SK-N-SH treated with all-trans-retinoic acid at 6 μM for 48 hours (cell line): ENCODE results near the gene ARHGEF38.

Source experiments
- ATAC-seq: fragments of 200-7000 bp; cut with Tn5 transposase; 3 replicates; pipeline ENCODE4 v1.9.1; 2020; ENCODE audit warnings: mild to moderate bottlenecking, moderate library complexity
- ARNTL ChIP-seq: fragments of 450-650 bp; formaldehyde crosslinking; IDR thresholded peaks from 2 replicates; pipeline ENCODE4 v1.5.0; 2020; ENCODE audit warnings: low read depth, mild to moderate bottlenecking, moderate library complexity, borderline replicate concordance
- BACH2 ChIP-seq: fragments of 250-450 bp; sonication (Bioruptor Pico); IDR thresholded peaks from 2 replicates; pipeline ENCODE4 v1.9.0; 2021; ENCODE audit warnings: mild to moderate bottlenecking, borderline replicate concordance
- CREB5 ChIP-seq: fragments of 250-450 bp; sonication (Bioruptor Pico); IDR thresholded peaks from 2 replicates; pipeline ENCODE4 v1.5.1; 2020; ENCODE audit warnings: low read depth, mild to moderate bottlenecking, moderate library complexity
- CSDC2 ChIP-seq: fragments of 250-450 bp; sonication (Bioruptor Pico); IDR thresholded peaks from 2 replicates; pipeline ENCODE4 v1.5.0; 2020; ENCODE audit warnings: mild to moderate bottlenecking, moderate library complexity
- CSRNP3 ChIP-seq: fragments of 250-450 bp; sonication (Bioruptor Pico); IDR thresholded peaks from 2 replicates; pipeline ENCODE4 v1.5.1; 2021; ENCODE audit warnings: mild to moderate bottlenecking, moderate library complexity
- ESRRG ChIP-seq: fragments of 250-450 bp; sonication (Bioruptor Pico); IDR thresholded peaks from 2 replicates; pipeline ENCODE4 v1.6.1; 2021; ENCODE audit warnings: mild to moderate bottlenecking
- GLIS3 ChIP-seq: fragments of 250-450 bp; sonication (Bioruptor Pico); IDR thresholded peaks from 2 replicates; pipeline ENCODE4 v1.5.0; 2020; ENCODE audit warnings: mild to moderate bottlenecking, moderate library complexity
- ISL1 ChIP-seq: fragments of 250-450 bp; sonication (Bioruptor Pico); IDR thresholded peaks from 2 replicates; pipeline ENCODE4 v2.1.2; 2022; ENCODE audit warnings: mild to moderate bottlenecking, moderate library complexity
- OSR1 ChIP-seq: fragments of 250-450 bp; sonication (Bioruptor Pico); IDR thresholded peaks from 2 replicates; pipeline ENCODE4 v1.8.0; 2022; ENCODE audit warnings: moderate library complexity, mild to moderate bottlenecking, inconsistent platforms
- PATZ1 ChIP-seq: fragments of 250-450 bp; sonication (Bioruptor Pico); IDR thresholded peaks from 2 replicates; pipeline ENCODE4 v1.8.0; 2020; ENCODE audit warnings: mild to moderate bottlenecking, moderate library complexity, borderline replicate concordance
- POU6F1 ChIP-seq: fragments of 250-450 bp; sonication (Bioruptor Pico); IDR thresholded peaks from 2 replicates; pipeline ENCODE4 v1.8.0; 2021; ENCODE audit warnings: low read depth, mild to moderate bottlenecking, moderate library complexity, borderline replicate concordance
- PPARA ChIP-seq: fragments of 250-450 bp; sonication (Bioruptor Pico); IDR thresholded peaks from 2 replicates; pipeline ENCODE4 v1.5.0; 2020; ENCODE audit warnings: mild to moderate bottlenecking, borderline replicate concordance
- RARB ChIP-seq: fragments of 250-450 bp; sonication (Bioruptor Pico); IDR thresholded peaks from 2 replicates; pipeline ENCODE4 v1.8.0; 2021; ENCODE audit warnings: mild to moderate bottlenecking, moderate library complexity
- SNAI2 ChIP-seq: fragments of 250-450 bp; sonication (Bioruptor Pico); IDR thresholded peaks from 2 replicates; pipeline ENCODE4 v1.5.0; 2020; ENCODE audit warnings: mild to moderate bottlenecking, moderate library complexity
- TCF4 ChIP-seq: fragments of 250-450 bp; sonication (Bioruptor Pico); IDR thresholded peaks from 2 replicates; pipeline ENCODE4 v1.8.0; 2021; ENCODE audit warnings: mild to moderate bottlenecking, moderate library complexity, borderline replicate concordance
- TOX ChIP-seq: fragments of 250-450 bp; sonication (Bioruptor Pico); IDR thresholded peaks from 2 replicates; pipeline ENCODE4 v1.8.0; 2021; ENCODE audit warnings: mild to moderate bottlenecking, moderate library complexity, borderline replicate concordance
- TSHZ2 ChIP-seq: fragments of 250-450 bp; sonication (Bioruptor Pico); IDR thresholded peaks from 2 replicates; pipeline ENCODE4 v1.5.0; 2020; ENCODE audit warnings: mild to moderate bottlenecking, moderate library complexity
- ZC3H10 ChIP-seq: fragments of 250-450 bp; sonication (Bioruptor Pico); IDR thresholded peaks from 2 replicates; pipeline ENCODE4 v1.5.1; 2021; ENCODE audit warnings: mild to moderate bottlenecking, moderate library complexity
- ZFP3 ChIP-seq: fragments of 250-450 bp; sonication (Bioruptor Pico); IDR thresholded peaks from 2 replicates; pipeline ENCODE4 v1.5.0; 2020; ENCODE audit warnings: mild to moderate bottlenecking, moderate library complexity
- ZFP30 ChIP-seq: fragments of 450-650 bp; formaldehyde crosslinking; IDR thresholded peaks from 2 replicates; pipeline ENCODE4 v1.5.0; 2022; ENCODE audit warnings: mild to moderate bottlenecking, moderate library complexity
- ZNF565 ChIP-seq: fragments of 450-650 bp; formaldehyde crosslinking; conservative IDR thresholded peaks from 2 replicates; pipeline ENCODE4 v1.5.0; 2020; ENCODE audit warnings: low read depth, mild to moderate bottlenecking, moderate library complexity
- ZNF70 ChIP-seq: fragments of 450-650 bp; formaldehyde crosslinking; IDR thresholded peaks from 2 replicates; pipeline ENCODE4 v1.5.0; 2020; ENCODE audit warnings: mild to moderate bottlenecking, moderate library complexity
- ZNF8 ChIP-seq: fragments of 450-650 bp; formaldehyde crosslinking; IDR thresholded peaks from 2 replicates; pipeline ENCODE4 v1.5.0; 2020; ENCODE audit warnings: mild to moderate bottlenecking, moderate library complexity

ARHGEF38 gene

GRCh38 chr4:105622269-105622668 is 69.8 kb downstream of the ARHGEF38 start:
- no peak for ATAC-seq
- TF ChIP-seq ZNF8 (CRISPR knock-in tag) (no peak), TCF4 (CRISPR knock-in tag) (no peak), ZFP30 (CRISPR knock-in tag) (no peak), ARNTL (CRISPR knock-in tag) (no peak), ZNF70 (no peak), ISL1 (CRISPR knock-in tag) (no peak), ZFP3 (no peak), TSHZ2 (CRISPR knock-in tag) (no peak), POU6F1 (CRISPR knock-in tag) (no peak), GLIS3 (CRISPR knock-in tag) (no peak), PATZ1 (CRISPR knock-in tag) (no peak), CSDC2 (no peak), SNAI2 (CRISPR knock-in tag) (no peak), ZNF565 (CRISPR knock-in tag) (no peak), OSR1 (CRISPR knock-in tag) (no peak), ZC3H10 (CRISPR knock-in tag) (no peak), CSRNP3 (CRISPR knock-in tag) (no peak), TOX (CRISPR knock-in tag) (no peak), RARB (no peak), PPARA (no peak)

- TF ChIP-seq PATZ1 (CRISPR knock-in tag) (no peak), ZNF8 (CRISPR knock-in tag) (no peak), OSR1 (CRISPR knock-in tag) (no peak), ESRRG (CRISPR knock-in tag) (no peak)
Observed at GRCh38 chr4:105623099-105623498, 70.7 kb downstream of the ARHGEF38 start.

GRCh38 chr4:105624530-105624929 is 72.1 kb downstream of the ARHGEF38 start:
- peak; percentile 23; the same call in 2 of the 3 replicates for ATAC-seq
- TF ChIP-seq ZFP30 (CRISPR knock-in tag) (no peak), ZFP3 (no peak), ISL1 (CRISPR knock-in tag) (no peak), ZNF565 (CRISPR knock-in tag) (no peak), SNAI2 (CRISPR knock-in tag) (no peak), TSHZ2 (CRISPR knock-in tag) (no peak), PPARA (no peak), ARNTL (CRISPR knock-in tag) (no peak), BACH2 (CRISPR knock-in tag) (no peak), OSR1 (CRISPR knock-in tag) (no peak), ESRRG (CRISPR knock-in tag) (no peak), ZC3H10 (CRISPR knock-in tag) (no peak), TOX (CRISPR knock-in tag) (no peak), CREB5 (CRISPR knock-in tag) (no peak), ZNF70 (no peak)

More at GRCh38 chr4:105623099-105623498, 70.7 kb downstream of the ARHGEF38 start:
- no peak for ATAC-seq
